GM12891 (cell line): ENCODE measurements around the gene CADM1.

ENCODE experiments used
- DNase-seq: peaks from one replicate; pipeline ENCODE4 v3.0.0; 2011; ENCODE audit warnings: low spot score; ENCODE audit not compliant: insufficient read length
- FAIRE-seq: peaks from 2 replicates; lab custom pipeline; 2011; peaks lifted over from hg19 to GRCh38; lab: Jason Lieb, UNC
- PAX5 ChIP-seq: IDR thresholded peaks from 2 replicates; pipeline ENCODE4 v1.6.1; 2011; ENCODE audit warnings: low read length, moderate library complexity, mild to moderate bottlenecking; ENCODE audit not compliant: insufficient read depth, severe bottlenecking
- POLR2A ChIP-seq: IDR thresholded peaks from 2 replicates; pipeline ENCODE4 v1.6.1; 2011; ENCODE audit warnings: low read depth, low read length, control low read depth
- POLR2AphosphoS5 ChIP-seq: IDR thresholded peaks from 2 replicates; pipeline ENCODE4 v1.6.1; 2011; ENCODE audit warnings: low read depth, low read length, control low read depth
- POU2F2 ChIP-seq: IDR thresholded peaks from 2 replicates; pipeline ENCODE4 v1.6.1; 2011; ENCODE audit warnings: low read depth, mild to moderate bottlenecking, control low read depth, low read length, moderate library complexity
- SPI1 ChIP-seq: IDR thresholded peaks from 2 replicates; pipeline ENCODE4 v1.6.1; 2011; ENCODE audit warnings: low read depth, low read length, control low read depth
- TAF1 ChIP-seq: IDR thresholded peaks from 2 replicates; pipeline ENCODE4 v1.6.1; 2011; ENCODE audit warnings: low read depth, low read length, control low read depth

CADM1 gene

GRCh38 chr11:115167456-115167855 lies 336.8 kb downstream of the CADM1 start:
- DNase-seq (no peak), FAIRE-seq (no peak)
- TF ChIP-seq POU2F2 (no peak), POLR2A (no peak), POLR2AphosphoS5 (no peak), TAF1 (no peak), SPI1 (no peak), PAX5 (no peak)

- no peak for FAIRE-seq
- TF ChIP-seq PAX5, result no peak
- no peak for TF ChIP-seq SPI1
- TF ChIP-seq POLR2A, result no peak
- TF ChIP-seq TAF1, result no peak
- no peak for TF ChIP-seq POLR2AphosphoS5
- no peak for TF ChIP-seq POU2F2
- no peak for DNase-seq
Measured at GRCh38 chr11:115166820-115167219, 337.4 kb downstream of the CADM1 start.

- TF ChIP-seq PAX5, result no peak
- no peak for TF ChIP-seq POU2F2
- TF ChIP-seq POLR2A, result no peak
- no peak for TF ChIP-seq TAF1
- TF ChIP-seq SPI1, result no peak
- TF ChIP-seq POLR2AphosphoS5, result no peak
- DNase-seq (no peak), FAIRE-seq (no peak)
Measured at GRCh38 chr11:115164774-115165173, 339.4 kb downstream of the CADM1 start.

- DNase-seq (no peak), FAIRE-seq (no peak)
- TF ChIP-seq SPI1 (no peak), POU2F2 (no peak), TAF1 (no peak), PAX5 (no peak), POLR2A (no peak), POLR2AphosphoS5 (no peak)
Measured at GRCh38 chr11:115162919-115163318, 341.3 kb downstream of the CADM1 start.

GRCh38 chr11:115161876-115162275 lies 342.3 kb downstream of the CADM1 start:
- no peak for FAIRE-seq

GRCh38 chr11:115159207-115159606 lies 345.0 kb downstream of the CADM1 start:
- no peak for DNase-seq
- TF ChIP-seq POLR2A (no peak), POLR2AphosphoS5 (no peak), TAF1 (no peak), POU2F2 (no peak), PAX5 (no peak), SPI1 (no peak)
- no peak for FAIRE-seq

More at GRCh38 chr11:115161876-115162275, 342.3 kb downstream of the CADM1 start:
- TF ChIP-seq TAF1 (no peak), POLR2A (no peak), POLR2AphosphoS5 (no peak), SPI1 (no peak), POU2F2 (no peak), PAX5 (no peak)
- DNase-seq, result no peak

GRCh38 chr11:115158053-115158452 lies 346.2 kb downstream of the CADM1 start:
- FAIRE-seq (no peak), DNase-seq (no peak)
- no peak for TF ChIP-seq POLR2A
- TF ChIP-seq POLR2AphosphoS5, result no peak
- no peak for TF ChIP-seq PAX5
- TF ChIP-seq TAF1, result no peak
- no peak for TF ChIP-seq SPI1
- no peak for TF ChIP-seq POU2F2

GRCh38 chr11:115157247-115157646 lies 347.0 kb downstream of the CADM1 start:
- TF ChIP-seq POU2F2 (no peak), TAF1 (no peak), PAX5 (no peak), POLR2A (no peak), SPI1 (no peak), POLR2AphosphoS5 (no peak)
- FAIRE-seq, result no peak
- DNase-seq, result no peak

GRCh38 chr11:115155978-115156377 lies 348.2 kb downstream of the CADM1 start:
- FAIRE-seq (no peak), DNase-seq (no peak)
- TF ChIP-seq POLR2AphosphoS5 (no peak), POU2F2 (no peak)

GRCh38 chr11:115155320-115155719 lies 348.9 kb downstream of the CADM1 start:
- FAIRE-seq (no peak), DNase-seq (no peak)
- no peak for TF ChIP-seq POLR2A
- TF ChIP-seq POLR2AphosphoS5, result no peak
- no peak for TF ChIP-seq TAF1
- no peak for TF ChIP-seq PAX5
- TF ChIP-seq POU2F2, result no peak
- no peak for TF ChIP-seq SPI1
